Motor neuron (in vitro differentiated cells): ENCODE data around the gene YWHAB. TPM values are rescaled to one million over a fixed set of nuclear protein-coding genes. Genes with fewer than 3 reads are reported as not detected.

ENCODE experiments used
- ATAC-seq, 8 experiments: fragments of 200-7000 bp; cut with Tn5 transposase; replicated peaks in 6 of 8; 2 replicates each; pipeline ENCODE4 v1.8.0; 2021; ENCODE audit warnings: mild to moderate bottlenecking in 8 of 8, moderate library complexity in 8 of 8
- H3K27ac ChIP-seq, 2 donors: fragments of 250-450 bp; sonication (Bioruptor Pico); 2 replicates each; pipeline ENCODE4 v1.9.0; 2021; ENCODE audit warnings: antibody characterized with exemption in 2 of 2, mild to moderate bottlenecking in 2 of 2, moderate library complexity in 1 of 2
- H3K4me1 ChIP-seq, 2 donors: fragments of 250-450 bp; sonication (Bioruptor Pico); replicated peaks in 1 of 2; 2 replicates each; pipeline ENCODE4 v1.6.1; 2021; ENCODE audit warnings: antibody characterized with exemption in 2 of 2, mild to moderate bottlenecking in 2 of 2, moderate library complexity in 1 of 2
- H3K4me3 ChIP-seq, 5 donors: fragments of 250-450 bp; sonication (Bioruptor Pico); 2 replicates each; pipeline ENCODE4 v1.9.0; 2021; ENCODE audit warnings: antibody characterized with exemption in 5 of 5, mild to moderate bottlenecking in 5 of 5, moderate library complexity in 4 of 5
- WGBS, 10 experiments: fragments of 450-650 bp; shearing (Covaris generic); methylation state at CpG; one replicate each; pipeline ENCODE4 v1.0.0; 2022; 5-methylcytosine and 5-hydroxymethylcytosine counted together
- in situ Hi-C, 9 experiments: fragments of 400-800 bp; cut with MboI; loops; one replicate each; pipeline ENCODE4 v1.15.0; 2021; ENCODE audit warnings: low sequenced_read_pairs in 9 of 9, low pct_unique_long_range_greater_than_20kb in 2 of 9; ENCODE audit not compliant: unreplicated experiment in 9 of 9
- total RNA-seq, 8 experiments: library from RNA; unstranded; fragments of 300-600 nt; gene quantifications; 2 replicates each; pipeline versions ENCODE4 v1.2.3 to v1.2.4, GENCODE V29; 2022

Gene YWHAB
- total RNA-seq, 8 experiments from 2014 or later, result 95.7 to 193 (median 114) TPM

DNA sequence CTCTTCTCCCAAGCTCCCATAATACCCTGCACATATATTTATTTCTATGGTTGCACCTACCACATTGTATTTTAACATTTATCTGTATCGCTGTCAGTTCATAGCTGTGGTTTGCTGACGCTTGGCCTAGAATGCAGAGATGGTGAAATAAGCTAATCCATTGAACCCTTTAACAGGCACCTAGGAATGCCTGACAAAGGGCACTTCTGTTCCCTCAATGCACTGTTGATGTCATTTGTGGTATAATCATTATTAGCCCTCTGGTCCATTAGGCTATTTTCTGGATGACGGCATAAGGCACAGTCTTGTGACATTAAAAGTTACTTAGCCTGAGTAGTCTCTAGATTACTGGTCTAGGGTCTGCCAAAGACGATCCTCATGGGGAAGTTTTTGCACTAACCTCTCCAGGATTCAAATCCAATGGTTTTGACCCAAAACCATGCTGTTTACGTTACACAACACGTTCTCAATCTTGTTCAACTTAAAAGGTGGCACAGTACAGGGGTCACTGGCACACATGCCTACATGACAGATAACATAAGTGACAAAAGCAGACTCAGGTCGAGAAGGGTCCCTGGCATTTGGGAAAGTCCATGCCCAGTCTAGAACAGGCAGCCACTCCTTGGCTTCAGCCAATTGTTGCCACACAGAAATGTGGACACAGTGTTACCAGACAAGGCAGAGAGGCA lies 2.1 kb upstream of the YWHAB start:
- Histone ChIP-seq H3K27ac (no peak overlapping the region), H3K4me1 (peaks cover 8 to 21% of the 10 kb centered on the region in 2 donors), H3K4me3 (no peak overlapping the region)
- ATAC-seq, result no peak
- 50 to 94% (median 83%) methylated on average over 2 to 7 of the region's 7 CpGs; no CpG with 5 or more reads in 1 of the 10 experiments for WGBS, 10 experiments
- in situ Hi-C loops, result no loop called here

DNA sequence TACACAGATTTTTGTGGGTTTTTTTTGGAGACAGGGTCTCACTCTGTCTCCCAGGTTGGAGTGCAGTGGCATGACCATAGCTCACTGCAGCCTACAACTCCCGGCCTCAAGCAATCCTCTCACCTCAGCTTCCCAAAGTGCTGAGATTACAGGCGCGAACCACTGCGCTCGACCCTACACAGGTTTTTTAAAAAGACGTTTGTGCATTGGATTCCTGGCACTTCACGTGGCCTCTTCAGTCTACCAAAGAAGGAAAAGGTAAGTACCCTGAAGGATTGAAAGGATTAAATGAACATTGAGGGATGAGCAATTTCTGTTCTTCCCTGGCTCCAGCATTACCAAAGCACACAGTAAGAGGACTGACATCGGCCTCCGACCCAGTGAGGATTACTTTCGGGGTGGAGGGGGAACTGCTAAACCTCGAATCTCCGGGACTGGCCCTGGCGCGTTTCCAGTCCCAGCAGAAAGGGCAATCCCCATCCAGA lies 556 bp upstream of the YWHAB start:
- Histone ChIP-seq H3K27ac (peak overlapping the region; percentile 58 to 61), H3K4me1 (peaks cover 8 to 33% of the 10 kb centered on the region in 2 donors), H3K4me3 (peak overlapping the region; percentile 81 to 100 (median 99))
- ATAC-seq, result peak in 5 of 8 experiments; percentile 0 to 2 (median 1)
- in situ Hi-C loops, result no loop called here
- WGBS, 10 experiments, result 0 to 67% (median 23%) methylated on average over 1 to 13 of the region's 14 CpGs; no CpG with 5 or more reads in 3 of the 10 experiments

DNA sequence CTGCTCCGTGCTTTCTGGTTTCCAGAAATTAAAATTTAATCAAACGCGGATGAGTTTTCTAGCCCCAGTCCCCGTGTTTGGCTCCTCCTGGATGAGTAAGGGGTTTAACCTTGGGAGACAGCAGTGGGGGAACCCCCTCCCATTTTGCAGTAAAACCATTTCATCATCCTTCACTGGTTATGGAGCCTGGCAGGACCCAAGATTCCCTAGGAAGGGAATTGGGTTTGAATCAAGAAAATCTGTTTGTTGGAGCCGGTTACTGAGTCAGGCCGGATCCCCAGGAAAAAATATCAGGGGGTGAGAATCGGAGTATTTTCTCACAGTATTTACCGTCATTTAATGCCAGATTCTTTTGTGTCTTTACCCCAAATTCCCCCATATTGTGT lies 754 bp downstream of the YWHAB start:
- WGBS, 10 experiments, result 0 to 20% (median 0%) methylated on average over 1 to 8 of the region's 8 CpGs; no CpG with 5 or more reads in 2 of the 10 experiments
- Histone ChIP-seq H3K27ac (peak overlapping the region; percentile 94 to 97), H3K4me3 (peak overlapping the region; percentile 81 to 100 (median 99)), H3K4me1 (peaks cover 8 to 34% of the 10 kb centered on the region in 2 donors)
- in situ Hi-C loops, result no loop called here
- no peak for ATAC-seq

DNA sequence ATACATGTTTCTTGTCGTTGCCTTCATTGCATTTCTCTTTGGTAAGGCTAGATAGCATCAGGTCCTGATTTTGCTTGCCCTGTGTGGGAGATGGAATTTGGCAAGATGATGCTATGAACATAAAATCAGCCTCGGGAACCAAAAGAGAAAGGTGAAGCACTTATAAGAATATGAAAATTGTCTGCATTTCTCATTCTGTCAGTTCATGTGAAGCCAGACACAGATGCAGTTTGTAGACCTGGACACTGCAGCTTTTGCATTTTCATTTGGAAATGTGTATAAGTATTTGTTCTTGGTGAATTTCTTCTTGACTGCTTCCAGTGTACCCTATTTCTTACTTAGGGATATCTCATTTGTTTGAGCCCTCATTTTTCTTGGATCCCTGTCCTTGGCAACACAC lies 1.3 kb downstream of the YWHAB start:
- H3K27ac ChIP-seq, result peak overlapping the region in 1 of 2 donors; percentile 94
- ATAC-seq, result no peak
- 0 to 29% (median 0%) methylated on average over 1 to 2 of the region's 2 CpGs; no CpG with 5 or more reads in 3 of the 10 experiments for WGBS, 10 experiments
- in situ Hi-C loops, result no loop called here
- peaks cover 8 to 37% of the 10 kb centered on the region in 2 donors for H3K4me1 ChIP-seq
- peak overlapping the region; percentile 81 to 100 (median 99) for H3K4me3 ChIP-seq

DNA sequence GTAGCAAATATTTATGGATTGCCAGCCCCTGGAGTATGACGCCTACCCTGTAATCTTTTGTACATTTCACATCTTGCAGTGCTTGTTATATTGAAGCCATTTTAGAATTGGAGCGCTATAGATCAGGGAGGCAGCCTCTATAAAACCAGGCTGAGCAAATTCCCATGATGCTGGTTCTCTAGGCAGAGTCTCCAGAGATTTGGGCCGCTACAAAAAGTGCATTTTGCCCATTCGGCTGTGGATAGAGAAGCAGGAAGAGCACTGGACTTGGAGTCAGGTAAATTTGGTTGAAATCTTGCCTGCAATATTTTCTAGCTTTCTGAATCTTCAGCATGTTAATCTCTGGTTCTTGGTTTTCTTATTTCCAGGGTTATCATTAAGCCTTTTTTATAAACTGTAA lies 2.0 kb downstream of the YWHAB start:
- Histone ChIP-seq H3K4me3 (peak overlapping the region; percentile 81 to 100 (median 99)), H3K4me1 (peaks cover 8 to 37% of the 10 kb centered on the region in 2 donors), H3K27ac (no peak overlapping the region)
- ATAC-seq, result no peak
- in situ Hi-C loops, result no loop called here
- WGBS, 10 experiments, result 13 to 75% (median 59%) methylated on average over 1 to 4 of the region's 4 CpGs; no CpG with 5 or more reads in 2 of the 10 experiments

DNA sequence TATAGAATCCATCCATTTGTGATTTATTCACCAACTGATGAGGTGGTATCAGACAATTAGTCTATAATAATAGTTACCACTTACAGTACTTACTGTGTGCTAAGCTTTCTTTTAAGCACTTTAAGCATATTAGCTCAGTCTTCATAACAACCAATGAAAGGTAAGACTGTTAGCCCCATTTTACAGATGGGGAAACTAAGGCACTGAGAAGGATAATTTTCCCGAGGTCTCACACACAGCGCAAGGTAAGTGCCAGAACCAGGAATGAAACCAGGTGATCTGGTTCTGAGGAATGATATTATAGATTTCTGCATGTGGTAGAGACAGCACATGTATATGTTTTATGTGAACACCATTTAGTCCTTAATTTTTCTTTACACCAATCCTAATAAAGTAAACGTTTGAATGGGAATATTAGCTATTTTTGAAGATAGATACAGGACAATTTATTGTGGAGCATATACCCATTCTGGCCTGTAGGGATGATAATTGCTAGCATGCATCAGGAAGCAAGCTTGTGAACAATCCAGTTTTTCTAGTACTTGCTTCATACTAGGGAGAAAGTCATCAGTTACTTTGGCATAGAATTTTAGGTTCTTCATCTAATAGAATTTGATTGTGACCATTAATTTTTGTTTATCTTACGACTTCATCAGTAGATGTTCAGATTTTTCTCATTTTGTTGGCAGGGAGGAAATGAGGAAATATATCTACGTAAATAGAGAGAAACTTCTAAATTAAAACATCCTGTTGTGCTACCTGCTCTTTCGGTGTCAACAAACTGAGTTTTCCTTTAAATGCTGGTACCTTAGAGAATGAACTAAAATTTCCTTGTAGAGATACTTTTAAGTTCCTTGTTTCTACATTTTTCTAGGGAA lies 3.0 kb downstream of the YWHAB start:
- Histone ChIP-seq H3K4me3 (peak overlapping the region in 1 of 5 donors; percentile 81), H3K4me1 (peaks cover 8 to 37% of the 10 kb centered on the region in 2 donors), H3K27ac (no peak overlapping the region)
- ATAC-seq, result no peak
- in situ Hi-C loops, result no loop called here
- 47 to 100% (median 83%) methylated on average over 2 to 6 of the region's 6 CpGs for WGBS, 10 experiments

DNA sequence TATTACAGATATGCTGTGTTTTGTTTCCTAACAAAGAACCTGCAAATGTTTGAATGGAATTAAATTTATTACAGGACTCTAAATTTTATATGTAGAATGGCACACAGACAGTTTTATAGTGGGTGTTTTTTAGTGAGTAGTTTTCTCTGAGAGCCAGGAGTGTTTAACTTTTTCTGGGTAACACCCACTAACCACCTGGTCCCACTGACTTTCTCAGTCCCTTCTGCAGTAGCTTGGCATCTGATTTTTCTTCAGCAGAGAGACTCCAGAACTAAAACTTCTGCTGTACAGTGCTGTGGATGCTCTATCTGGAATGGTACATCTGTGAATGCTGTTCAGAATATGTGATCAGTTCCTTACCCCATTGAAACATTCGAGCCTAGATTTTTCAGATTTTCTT lies 6.3 kb downstream of the YWHAB start:
- Histone ChIP-seq H3K4me3 (no peak overlapping the region), H3K4me1 (peaks cover 2 to 31% of the 10 kb centered on the region in 2 donors), H3K27ac (no peak overlapping the region)
- no peak for ATAC-seq
- in situ Hi-C loops, result no loop called here
- 29 to 100% (median 100%) methylated on average over 1 of the region's 1 CpG; no CpG with 5 or more reads in 1 of the 10 experiments for WGBS, 10 experiments

DNA sequence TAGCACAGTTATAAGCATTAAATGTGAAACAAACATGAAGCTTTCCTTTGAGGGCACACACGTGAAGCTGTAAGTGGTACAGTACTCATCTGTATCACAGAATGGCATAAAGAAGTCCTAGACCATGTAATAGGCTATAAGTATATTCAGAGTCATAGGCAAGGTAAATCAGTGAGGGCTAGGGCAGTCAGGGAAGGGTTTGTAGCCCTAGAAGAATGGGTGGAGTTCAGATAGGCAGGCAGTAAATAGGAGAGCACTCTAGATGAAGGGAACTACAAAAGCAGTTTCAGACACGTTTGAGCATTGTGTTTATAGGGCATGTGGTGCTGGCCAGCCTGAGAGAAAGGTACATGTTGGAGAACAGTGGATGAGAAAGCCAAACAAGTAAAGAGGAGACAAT lies 9.5 kb downstream of the YWHAB start:
- 60 to 100% (median 89%) methylated on average over 1 to 2 of the region's 2 CpGs; no CpG with 5 or more reads in 4 of the 10 experiments for WGBS, 10 experiments
- peak in 2 of 8 experiments; percentile 38 to 41 for ATAC-seq
- Histone ChIP-seq H3K4me1 (peaks cover 0 to 4% of the 10 kb centered on the region in 2 donors), H3K27ac (no peak overlapping the region), H3K4me3 (no peak overlapping the region)
- in situ Hi-C loops, result no loop called here

DNA sequence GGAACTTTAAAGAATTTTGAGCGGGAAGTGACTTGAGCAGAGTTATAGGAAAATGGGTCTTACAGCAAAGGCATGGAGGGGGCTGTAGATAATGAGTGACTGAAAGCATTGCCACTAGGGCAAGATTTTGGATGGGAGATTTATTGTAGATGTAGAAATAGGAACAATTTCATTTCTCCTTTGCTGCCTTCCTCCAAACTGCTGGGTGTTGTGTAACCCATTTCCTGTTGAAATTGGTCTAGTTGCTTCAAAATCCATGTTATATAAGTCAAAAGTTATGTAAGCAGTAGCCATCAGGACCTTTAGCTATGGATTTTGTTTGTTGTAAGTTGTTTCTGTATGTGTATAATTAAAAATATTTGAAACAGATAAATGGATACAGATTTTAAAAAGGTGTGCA lies 11.1 kb downstream of the YWHAB start:
- no peaks in the 10 kb centered on the region for H3K4me1 ChIP-seq
- 100% methylated on average over 1 of the region's 1 CpG; no CpG with 5 or more reads in 6 of the 10 experiments for WGBS, 10 experiments
- no peak for ATAC-seq

DNA sequence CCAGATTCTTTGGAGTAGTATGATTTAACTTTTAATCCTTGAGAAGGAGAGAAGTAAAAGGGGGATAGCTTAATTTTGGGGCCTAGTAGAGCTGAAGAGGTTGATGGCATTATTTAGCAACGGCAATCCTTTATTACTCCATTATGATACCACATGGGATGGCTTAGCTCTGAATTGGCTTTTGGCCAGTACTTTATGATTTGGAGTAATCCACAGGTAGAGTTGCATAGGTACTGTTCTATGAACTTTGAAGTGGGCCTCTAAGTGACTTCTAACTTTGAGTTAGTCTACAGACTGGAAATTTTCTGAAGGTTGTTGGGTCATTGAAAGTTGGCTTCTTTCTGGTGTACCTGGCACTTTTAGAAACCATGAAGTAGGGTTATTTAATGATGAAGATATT lies 11.6 kb downstream of the YWHAB start:
- WGBS, 10 experiments, result 75 to 100% (median 100%) methylated on average over 1 of the region's 1 CpG; no CpG with 5 or more reads in 6 of the 10 experiments
- no peak for ATAC-seq
- Histone ChIP-seq H3K4me3 (no peak overlapping the region), H3K4me1 (no peaks in the 10 kb centered on the region), H3K27ac (no peak overlapping the region)
- in situ Hi-C loops, result no loop called here

More for the DNA sequence above, 11.1 kb downstream of the YWHAB start:
- in situ Hi-C loops, result no loop called here
- Histone ChIP-seq H3K27ac (no peak overlapping the region), H3K4me3 (no peak overlapping the region)

DNA sequence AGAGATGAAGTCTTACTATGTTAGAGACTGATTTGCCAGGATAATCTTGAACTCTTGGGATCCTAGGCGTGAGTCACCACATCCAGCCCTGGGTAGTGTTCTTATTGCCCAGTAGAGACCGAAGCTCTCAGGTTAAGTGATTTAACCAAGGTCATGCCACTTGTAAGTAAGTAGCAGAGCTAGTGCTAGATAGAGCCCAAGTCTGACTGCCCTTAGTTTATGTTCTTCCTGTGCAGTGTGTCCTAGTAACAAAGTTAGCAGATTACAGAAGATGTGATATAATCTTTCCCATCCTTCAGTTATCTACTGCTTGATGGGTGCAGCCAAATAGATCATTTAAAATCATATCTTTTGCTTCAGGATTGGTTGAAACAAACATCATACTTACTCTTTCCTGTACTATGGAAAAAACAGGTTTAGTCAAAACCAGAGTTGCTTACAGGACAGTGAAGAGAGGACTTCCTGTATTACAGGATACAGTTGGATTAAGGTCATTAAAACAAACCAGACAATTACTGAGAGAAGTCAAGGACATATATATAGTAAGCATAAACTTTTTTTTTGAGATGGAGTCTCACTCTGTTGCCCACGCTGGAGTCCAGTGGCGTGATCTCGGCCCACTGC lies 14.8 kb downstream of the YWHAB start:
- WGBS, 10 experiments, result 60 to 100% (median 90%) methylated on average over 1 to 4 of the region's 5 CpGs; no CpG with 5 or more reads in 3 of the 10 experiments

DNA sequence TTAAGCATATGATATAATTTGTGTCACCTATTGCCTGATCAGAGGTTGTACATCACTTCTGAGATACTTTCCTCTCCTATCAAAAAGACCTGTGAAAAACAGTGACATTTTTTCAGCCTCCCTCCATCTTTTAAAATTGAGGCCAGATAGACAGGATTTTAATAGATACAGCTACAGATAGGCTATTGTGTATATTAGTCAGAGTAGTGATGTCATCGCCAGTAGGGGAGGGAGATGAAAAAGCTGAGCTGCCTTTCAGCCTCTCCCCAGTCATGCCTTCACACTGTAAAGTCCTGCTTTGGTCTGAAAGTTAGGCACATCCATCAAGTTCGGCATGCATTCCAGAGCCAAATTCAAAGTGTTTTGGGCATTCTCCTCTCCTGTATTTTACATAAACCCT lies 16.5 kb downstream of the YWHAB start:
- WGBS, 10 experiments, result 40 to 100% (median 73%) methylated on average over 1 to 2 of the region's 2 CpGs; no CpG with 5 or more reads in 3 of the 10 experiments
- Histone ChIP-seq H3K4me3 (no peak overlapping the region), H3K4me1 (no peaks in the 10 kb centered on the region), H3K27ac (no peak overlapping the region)
- in situ Hi-C loops, result no loop called here
- ATAC-seq, result peak; percentile 61 to 96 (median 90)

More for the DNA sequence above, 14.8 kb downstream of the YWHAB start:
- H3K27ac ChIP-seq, result no peak overlapping the region
- H3K4me1 ChIP-seq, result no peaks in the 10 kb centered on the region
- no peak for ATAC-seq
- in situ Hi-C loops, result no loop called here
- no peak overlapping the region for H3K4me3 ChIP-seq
